GM19372 (cell line): ENCODE measurements around the gene MORF4L1.
"Not testable (repeated sequence)": the region's sequence is repeated elsewhere in the genome, so short reads cannot be mapped to it uniquely, and the experiment has no call there.

Experiments
- ATAC-seq: cut with Tn5 transposase; IDR thresholded peaks from one replicate; pipeline ENCODE4 v1.9.1; 2021; ENCODE audit warnings: mild to moderate bottlenecking, low read depth, moderate library complexity; ENCODE audit not compliant: unreplicated experiment

The MORF4L1 gene

DNA sequence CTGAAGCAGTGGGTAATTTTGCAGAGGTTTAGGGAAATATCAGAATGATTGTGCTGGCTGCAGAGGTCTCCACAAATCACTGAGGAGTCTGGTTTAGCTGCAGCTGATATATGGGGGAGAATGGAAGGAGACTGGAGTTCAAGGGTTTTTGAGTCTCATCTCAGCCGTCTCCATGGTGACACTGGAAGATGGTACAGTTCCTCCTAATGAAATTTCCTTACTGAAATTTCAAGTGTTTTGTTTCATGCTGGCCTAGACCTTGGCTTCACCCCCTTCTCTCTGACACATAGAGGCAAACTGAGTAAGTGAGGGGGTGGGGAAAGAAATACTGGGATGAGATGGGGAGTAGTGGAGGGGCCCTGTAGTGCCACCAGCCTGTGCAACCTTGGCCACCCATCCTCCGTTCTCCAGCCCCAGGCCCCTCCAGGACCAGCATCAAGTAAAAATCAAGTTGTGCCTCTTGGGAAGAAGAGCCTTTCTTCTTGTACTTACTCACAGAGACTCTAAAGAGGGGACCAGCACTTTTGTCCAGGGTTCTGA, 17.8 kb upstream of the MORF4L1 start:
- ATAC-seq, result no peak

DNA sequence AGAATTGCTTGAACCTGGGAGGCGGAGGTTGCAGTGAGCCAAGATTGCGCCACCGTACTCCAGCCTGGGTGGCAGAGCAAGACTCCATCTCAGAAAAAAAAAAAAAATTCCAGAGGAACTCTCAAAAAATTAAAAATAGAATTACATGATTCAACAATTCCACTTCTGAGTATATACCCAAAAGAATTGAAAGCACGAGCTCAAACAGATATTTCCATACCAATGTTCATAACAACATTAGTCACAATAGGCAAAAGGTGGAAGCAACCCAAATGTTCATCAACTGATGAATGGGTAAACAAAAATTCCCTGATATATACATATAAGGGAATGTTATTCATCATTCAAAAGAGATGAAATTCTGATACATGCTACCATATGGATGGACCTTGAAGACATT, 16.9 kb upstream of the MORF4L1 start:
- ATAC-seq, result no peak

- ATAC-seq, result peak; percentile 68
These were observed 12.5 kb upstream of the MORF4L1 start for GRCh38 chr15:78859971-78860719.

DNA sequence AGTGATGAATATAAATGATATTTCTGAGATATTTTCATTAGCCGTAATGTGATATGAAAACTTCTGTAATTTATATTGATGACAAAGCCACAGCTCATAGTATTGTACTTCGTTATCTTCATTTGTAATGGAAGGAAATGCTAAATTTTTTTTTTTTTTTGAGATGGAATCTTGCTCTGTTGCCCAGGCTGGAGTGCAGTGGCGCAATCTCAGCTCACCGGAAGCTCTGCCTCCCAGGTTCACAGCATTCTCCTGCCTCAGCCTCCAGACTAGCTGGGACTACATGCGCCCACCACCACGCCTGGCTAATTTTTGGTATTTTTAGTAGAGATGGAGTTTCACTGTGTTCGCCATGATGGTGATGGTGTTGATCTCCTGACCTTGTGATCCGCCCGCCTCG, 7.1 kb upstream of the MORF4L1 start:
- not testable (repeated sequence) for ATAC-seq

DNA sequence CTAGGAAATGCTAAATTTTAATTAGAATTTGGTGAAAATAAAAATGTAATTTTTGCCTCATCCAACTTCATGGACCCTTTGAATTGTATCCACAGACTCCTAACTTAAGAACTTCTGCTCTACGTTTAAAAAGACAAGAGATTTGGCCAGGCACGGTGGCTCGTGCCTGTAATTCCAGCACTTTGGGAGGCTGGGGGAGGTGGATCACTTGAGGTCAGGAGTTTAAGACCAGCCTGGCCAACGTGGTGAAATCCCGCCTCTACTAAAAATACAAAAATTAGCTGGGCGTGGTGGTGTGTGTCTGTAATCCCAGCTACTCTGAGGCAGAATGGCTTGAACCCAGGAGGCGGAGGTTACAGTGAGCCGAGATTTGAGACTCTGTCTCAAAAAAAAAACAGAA, 6.7 kb upstream of the MORF4L1 start:
- not testable (repeated sequence) for ATAC-seq

- no peak for ATAC-seq
These were observed 5.9 kb upstream of the MORF4L1 start for GRCh38 chr15:78866803-78867202.

DNA sequence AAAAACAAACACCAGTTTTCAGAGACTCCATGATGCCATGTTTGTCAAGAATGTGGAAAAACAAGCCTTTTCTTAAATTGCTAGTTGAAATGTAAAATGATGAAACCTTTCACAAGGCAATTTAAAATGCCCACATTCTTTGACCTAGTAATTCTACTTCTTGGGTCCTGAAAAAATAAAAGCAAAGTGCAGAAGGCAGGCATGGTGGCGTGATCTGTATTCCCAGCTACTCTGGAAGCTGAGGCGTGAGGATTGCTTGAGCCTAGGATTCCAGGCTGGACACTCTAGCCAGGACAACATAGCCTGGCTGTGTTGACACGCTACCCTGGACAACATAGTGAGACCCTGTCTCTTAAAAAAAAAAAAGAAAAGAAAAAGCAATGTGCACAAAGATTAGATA, 4.3 kb upstream of the MORF4L1 start:
- no peak for ATAC-seq

- not testable (repeated sequence) for ATAC-seq
These were observed 1.1 kb upstream of the MORF4L1 start for GRCh38 chr15:78871483-78872127.

DNA sequence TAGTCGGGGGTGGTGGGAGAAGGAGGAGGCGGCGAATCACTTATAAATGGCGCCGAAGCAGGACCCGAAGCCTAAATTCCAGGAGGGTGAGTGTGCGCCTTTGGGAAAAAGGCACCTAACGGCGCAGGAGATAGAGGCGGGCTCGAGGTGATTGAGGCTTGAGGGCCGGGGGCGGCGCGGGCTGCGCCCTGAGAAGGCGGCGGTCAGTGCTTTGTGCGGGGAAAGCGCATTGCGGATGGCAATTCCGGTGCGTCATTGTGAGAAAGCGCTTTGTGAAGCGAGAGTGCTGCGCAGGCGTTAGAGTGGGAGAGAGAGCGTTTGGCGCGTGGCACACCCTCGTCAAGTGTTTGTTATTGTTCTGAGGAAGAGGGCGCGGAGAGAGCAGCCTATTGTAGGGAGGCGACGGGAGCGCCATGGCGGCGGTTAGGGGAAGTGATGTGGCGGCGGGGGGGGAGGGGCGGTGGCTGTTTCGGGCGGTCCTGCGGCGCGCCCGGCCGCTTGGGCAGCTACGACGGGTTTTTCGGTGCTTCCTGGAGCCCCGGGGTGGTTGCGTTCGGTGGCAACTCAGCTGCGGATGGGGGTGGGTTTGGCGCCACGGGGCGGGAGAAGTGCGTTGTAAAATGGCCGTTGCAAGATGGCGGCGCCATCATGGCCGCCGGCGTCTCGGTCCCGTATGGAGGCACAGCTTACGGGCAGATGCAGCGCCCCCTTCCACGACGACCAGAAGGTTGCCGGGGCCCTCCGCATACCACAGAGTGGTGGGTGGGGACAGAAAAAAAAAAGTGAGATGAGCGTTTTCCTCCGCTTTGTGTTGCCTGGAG, 492 bp downstream of the MORF4L1 start:
- peak; percentile 63 for ATAC-seq

DNA sequence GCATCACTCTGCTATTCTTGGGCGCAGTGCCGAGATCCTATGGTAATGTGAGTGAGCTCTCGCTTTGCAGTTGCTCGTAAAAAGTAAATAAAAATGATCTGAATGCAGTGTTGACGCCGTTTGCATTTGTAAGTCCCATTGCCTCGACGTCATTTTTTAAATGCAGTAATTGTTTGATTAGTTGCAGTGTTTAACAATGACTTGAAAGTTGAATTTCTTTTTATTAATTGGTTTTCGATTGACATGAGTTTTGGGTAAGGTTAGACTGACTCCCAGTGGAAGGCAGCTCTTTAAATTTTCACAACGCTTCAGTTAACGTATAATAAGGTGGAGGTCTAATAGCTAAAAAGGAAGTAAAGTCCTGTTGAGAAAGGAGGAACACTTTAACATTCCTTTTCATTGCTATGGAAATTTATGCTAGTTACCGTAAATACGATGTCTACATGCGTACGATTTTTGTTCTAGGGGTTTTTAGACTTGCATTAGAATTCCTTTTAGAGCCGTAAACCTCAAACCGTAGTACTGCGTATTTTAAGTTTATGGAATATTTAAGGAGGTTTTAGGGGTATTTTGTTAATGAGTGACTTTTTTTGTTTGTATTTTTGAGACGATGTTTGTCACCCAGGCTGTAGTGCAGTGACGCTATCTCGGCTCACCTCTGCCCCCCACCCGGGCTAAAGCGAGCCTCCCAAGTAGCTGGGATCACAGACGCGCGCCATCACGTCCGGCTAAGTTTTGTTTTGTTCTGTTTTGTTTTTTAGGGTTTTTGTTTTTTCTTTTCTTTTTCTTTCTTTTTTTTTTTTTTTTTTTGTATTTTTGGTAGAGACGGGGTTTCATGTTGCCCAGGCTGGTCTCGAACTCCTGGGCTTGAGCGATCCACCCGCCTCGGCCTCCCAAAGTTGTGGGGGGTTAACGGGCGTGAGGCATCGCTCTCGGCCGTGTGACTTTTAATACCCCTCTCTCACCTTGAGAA, 1.4 kb downstream of the MORF4L1 start:
- no peak for ATAC-seq

DNA sequence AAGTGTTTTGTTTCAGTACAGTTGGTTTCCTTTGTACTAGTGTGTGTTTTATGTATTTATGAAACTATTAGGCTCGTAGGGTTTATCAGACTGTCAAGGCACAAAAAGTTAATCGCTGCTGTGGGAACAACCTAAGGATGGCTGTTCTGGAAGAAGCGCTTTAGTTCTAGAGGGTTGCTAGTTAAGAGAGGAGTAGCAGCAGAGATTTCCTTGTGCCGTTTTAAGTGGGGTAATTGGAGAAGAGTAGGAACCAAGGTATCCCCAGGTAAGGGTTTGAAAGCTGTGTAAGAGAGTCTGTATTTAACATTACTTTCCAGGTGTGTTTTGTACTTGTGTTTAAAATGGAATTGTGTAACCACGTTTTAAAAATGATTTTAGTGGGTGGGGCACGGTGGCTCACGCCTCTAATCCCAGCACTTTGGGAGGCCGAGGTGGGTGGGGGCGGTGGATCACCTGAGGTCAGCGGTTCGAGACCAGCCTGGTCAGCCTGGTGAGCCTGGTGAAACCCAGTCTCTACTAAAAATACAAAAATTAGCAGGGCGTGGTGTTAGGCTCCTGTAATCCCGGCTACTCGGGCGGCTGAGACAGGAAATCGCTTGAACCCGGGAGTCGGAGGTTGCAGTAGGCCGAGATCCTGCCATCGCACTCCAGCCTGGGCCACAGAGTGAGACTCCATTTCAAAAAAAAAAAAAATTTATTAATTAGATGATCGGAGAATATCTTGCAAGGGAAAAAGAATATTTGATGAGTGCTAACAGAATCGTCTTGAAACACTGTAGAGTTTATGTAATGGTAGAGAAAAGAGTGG, 2.6 kb downstream of the MORF4L1 start:
- no peak for ATAC-seq

- not testable (repeated sequence) for ATAC-seq
These were observed 4.3 kb downstream of the MORF4L1 start for GRCh38 chr15:78876954-78877353.

GRCh38 chr15:78878356-78878755, 5.7 kb downstream of the MORF4L1 start:
- no peak for ATAC-seq

GRCh38 chr15:78879517-78880241, 7.0 kb downstream of the MORF4L1 start:
- no peak for ATAC-seq

- no peak for ATAC-seq
These were observed 7.5 kb downstream of the MORF4L1 start for GRCh38 chr15:78880242-78880533.

- ATAC-seq, result no peak
These were observed 8.1 kb downstream of the MORF4L1 start for GRCh38 chr15:78880813-78881212.

DNA sequence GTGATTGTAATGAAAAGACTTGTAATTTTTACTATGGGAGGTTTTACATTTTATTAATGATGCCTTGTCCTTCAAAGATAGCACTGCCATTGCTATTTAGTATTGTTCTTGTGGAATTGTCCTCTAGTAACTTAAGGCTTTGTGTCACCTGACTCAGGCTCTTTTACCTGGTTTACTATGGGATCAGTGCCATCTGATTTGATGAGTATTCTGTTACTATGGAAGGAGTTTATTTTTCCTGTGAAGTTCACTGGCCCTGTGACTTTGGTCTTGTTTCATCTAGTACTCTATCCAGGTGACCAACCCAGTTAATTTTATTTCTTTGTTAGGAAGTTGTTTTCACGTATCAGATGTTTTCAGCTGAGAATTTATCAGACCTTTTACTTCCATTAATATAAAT, 9.0 kb downstream of the MORF4L1 start:
- ATAC-seq, result no peak

GRCh38 chr15:78889000-78889399, 16.3 kb downstream of the MORF4L1 start:
- ATAC-seq, result no peak

DNA sequence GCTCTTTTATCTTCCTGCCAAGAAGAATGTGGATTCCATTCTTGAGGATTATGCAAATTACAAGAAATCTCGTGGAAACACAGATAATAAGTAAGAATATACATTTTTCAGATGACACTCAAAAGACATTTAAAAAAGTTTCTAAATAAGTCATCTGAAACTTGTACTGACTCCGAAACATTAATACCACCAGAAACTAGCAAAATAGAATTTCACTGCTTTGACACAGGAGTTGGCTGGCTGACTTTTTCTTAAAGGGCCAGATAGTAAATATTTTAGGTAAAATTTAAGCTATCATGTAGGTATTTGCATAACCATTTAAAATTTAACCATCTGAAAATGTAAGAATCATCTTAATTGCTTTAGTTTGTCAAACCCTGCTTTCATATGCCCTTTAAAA, 20.8 kb downstream of the MORF4L1 start:
- ATAC-seq, result no peak
